SK-N-SH (cell line): ENCODE results near the gene SNRNP200. TPM values are rescaled to one million over a fixed set of nuclear protein-coding genes. Genes with fewer than 3 reads are reported as not detected.

Experiments
- CTCF ChIA-PET: fragments of 300-600, 350-600 bp; formaldehyde crosslinking; extraction: SDS; loops from one replicate; lab custom pipeline; 2021; lab: Yijun Ruan, JAX
- POLR2A ChIA-PET: fragments of 350-600 bp; sonication (Branson Sonifier 250); formaldehyde crosslinking; extraction: SDS; loops from one replicate; lab custom pipeline; 2020; ENCODE audit warnings: antibody characterized with exemption, inconsistent platforms; lab: Yijun Ruan, JAX
- DNase-seq: peaks from one replicate; pipeline ENCODE4 v3.0.0; 2012
- H2AFZ ChIP-seq: fragments of 200-600 bp; sonication (generic); 2 replicates; pipeline ENCODE4 v1.8.1; 2016; ENCODE audit warnings: antibody characterized with exemption, mild to moderate bottlenecking, low read depth
- H3F3A ChIP-seq: fragments of 200-600 bp; sonication (generic); replicated peaks from 2 replicates; pipeline ENCODE3; 2016; ENCODE audit warnings: antibody characterized with exemption, mild to moderate bottlenecking; ENCODE audit not compliant: insufficient read depth
- H3K27ac ChIP-seq, 2 experiments: fragments of 200-500 bp in 1 of 2; fragments of 200-600 bp in 1 of 2; sonication (Bioruptor generic) in 1 of 2; sonication (generic), shearing (Covaris generic) in 1 of 2; 2 replicates each; pipeline versions ENCODE4 v1.5.1 to v1.6.1; 2014 to 2016; ENCODE audit warnings: low read depth in 2 of 2, inconsistent platforms in 1 of 2, low read length in 1 of 2, mild to moderate bottlenecking in 1 of 2, mixed read lengths in 1 of 2
- H3K27me3 ChIP-seq: fragments of 200-600 bp; sonication (generic), shearing (Covaris generic); 2 replicates; pipeline ENCODE4 v1.6.1; 2016; ENCODE audit warnings: mixed run types; ENCODE audit not compliant: insufficient read depth
- H3K36me3 ChIP-seq, 2 experiments: fragments of 200-500 bp in 1 of 2; fragments of 200-600 bp in 1 of 2; sonication (Bioruptor generic) in 1 of 2; sonication (generic) in 1 of 2; replicated peaks in 1 of 2; 2 replicates each; pipeline versions ENCODE3 to v1.5.1; 2014 to 2016; ENCODE audit warnings: low read length in 1 of 2, mild to moderate bottlenecking in 1 of 2; ENCODE audit not compliant: insufficient read depth in 2 of 2, control insufficient read depth in 1 of 2
- H3K4me1 ChIP-seq, 2 experiments: fragments of 200-500 bp in 1 of 2; fragments of 200-600 bp in 1 of 2; sonication (Bioruptor generic) in 1 of 2; sonication (generic), shearing (Covaris generic) in 1 of 2; 2 replicates each; pipeline versions ENCODE4 v1.5.1 to v1.6.1; 2014 to 2016; ENCODE audit warnings: low read depth in 1 of 2, low read length in 1 of 2, mixed run types in 1 of 2; ENCODE audit not compliant: insufficient read depth in 2 of 2, control insufficient read depth in 1 of 2
- H3K4me2 ChIP-seq: fragments of 200-600 bp; sonication (generic), shearing (Covaris generic); 2 replicates; pipeline ENCODE4 v1.6.1; 2017; ENCODE audit warnings: mixed run types
- H3K4me3 ChIP-seq, 2 experiments: fragments of 200-500 bp in 1 of 2; fragments of 200-600 bp in 1 of 2; sonication (Bioruptor generic) in 1 of 2; sonication (generic), shearing (Covaris generic) in 1 of 2; 2 replicates each; pipeline versions ENCODE4 v1.5.1 to v1.8.1; 2014 to 2016; ENCODE audit warnings: low read depth in 2 of 2, inconsistent platforms in 1 of 2, low read length in 1 of 2, mild to moderate bottlenecking in 1 of 2, mixed read lengths in 1 of 2, moderate library complexity in 1 of 2
- H3K79me2 ChIP-seq: fragments of 200-600 bp; sonication (generic); 2 replicates; pipeline ENCODE4 v1.8.1; 2017; ENCODE audit warnings: mild to moderate bottlenecking; ENCODE audit not compliant: insufficient read depth
- H3K9ac ChIP-seq: fragments of 200-600 bp; sonication (generic); 2 replicates; pipeline ENCODE4 v1.6.1; 2017; ENCODE audit warnings: mixed run types
- H3K9me2 ChIP-seq: fragments of 200-600 bp; sonication (generic); 2 replicates; pipeline ENCODE4 v1.6.1; 2017; ENCODE audit warnings: mixed run types
- H3K9me3 ChIP-seq: fragments of 200-600 bp; sonication (generic); 2 replicates; pipeline ENCODE4 v1.6.1; 2017; ENCODE audit warnings: mixed run types, mild to moderate bottlenecking, moderate library complexity
- H4K20me1 ChIP-seq: fragments of 200-600 bp; sonication (generic); 2 replicates; pipeline ENCODE4 v1.6.1; 2017; ENCODE audit warnings: mild to moderate bottlenecking, mixed run types; ENCODE audit not compliant: insufficient read depth
- CHD2 ChIP-seq: fragments of 150-350 bp; IDR thresholded peaks from 2 replicates; pipeline ENCODE4 v1.6.1; 2018; ENCODE audit warnings: low read length; ENCODE audit not compliant: partially characterized antibody
- ELF1 ChIP-seq: IDR thresholded peaks from 2 replicates; pipeline ENCODE4 v1.4.0; 2012
- EP300 ChIP-seq, 2 experiments: IDR thresholded peaks; 2 replicates each; pipeline versions ENCODE4 v1.4.0 to v1.6.1; 2012; ENCODE audit warnings: borderline replicate concordance in 1 of 2, low read depth in 1 of 2, low read length in 1 of 2
- EZH2phosphoT487 ChIP-seq: fragments of 200-600 bp; sonication (generic); IDR thresholded peaks from 2 replicates; pipeline ENCODE4 v1.6.1; 2017; ENCODE audit warnings: low read depth, mixed run types, mild to moderate bottlenecking, antibody characterized with exemption, moderate library complexity, borderline replicate concordance
- FOSL2 ChIP-seq: IDR thresholded peaks from 2 replicates; pipeline ENCODE4 v1.4.0; 2012; ENCODE audit warnings: low read depth, mild to moderate bottlenecking, moderate library complexity, borderline replicate concordance
- GABPA ChIP-seq: IDR thresholded peaks from 2 replicates; pipeline ENCODE4 v1.4.0; 2012; ENCODE audit warnings: low read depth, mild to moderate bottlenecking
- GATA2 ChIP-seq: sonication (generic); formaldehyde crosslinking; IDR thresholded peaks from 2 replicates; pipeline ENCODE4 v1.5.0; 2020; ENCODE audit warnings: mild to moderate bottlenecking, missing genetic modification reagents
- JUND ChIP-seq: IDR thresholded peaks from 2 replicates; pipeline ENCODE4 v1.4.0; 2012
- MEF2A ChIP-seq: IDR thresholded peaks from 2 replicates; pipeline ENCODE4 v1.4.0; 2012; ENCODE audit warnings: low read depth, borderline replicate concordance
- MXI1 ChIP-seq: IDR thresholded peaks from 2 replicates; pipeline ENCODE4 v1.6.1; 2012; ENCODE audit warnings: mild to moderate bottlenecking, low read depth, low read length, improper control_type of control experiment
- NFIC ChIP-seq: IDR thresholded peaks from 2 replicates; pipeline ENCODE4 v1.4.0; 2012; ENCODE audit warnings: borderline replicate concordance
- NRF1 ChIP-seq: IDR thresholded peaks from 2 replicates; pipeline ENCODE4 v1.6.1; 2012; ENCODE audit warnings: low read depth, mild to moderate bottlenecking, low read length
- RAD21 ChIP-seq: IDR thresholded peaks from 2 replicates; pipeline ENCODE4 v1.6.1; 2012; ENCODE audit warnings: mild to moderate bottlenecking, low read length
- RCOR1 ChIP-seq: fragments of 150-350 bp; IDR thresholded peaks from 2 replicates; pipeline ENCODE4 v1.6.1; 2017; ENCODE audit warnings: antibody characterized with exemption, low read length
- RXRA ChIP-seq: IDR thresholded peaks from 2 replicates; pipeline ENCODE4 v1.4.0; 2012; ENCODE audit warnings: low read depth, mild to moderate bottlenecking, borderline replicate concordance
- SIN3A ChIP-seq: IDR thresholded peaks from 2 replicates; pipeline ENCODE4 v1.6.1; 2012; ENCODE audit warnings: low read depth, mild to moderate bottlenecking, low read length, moderate library complexity, borderline replicate concordance
- SMC3 ChIP-seq: IDR thresholded peaks from 2 replicates; pipeline ENCODE4 v1.6.1; 2012; ENCODE audit warnings: low read depth, low read length, improper control_type of control experiment
- TAF1 ChIP-seq: IDR thresholded peaks from 2 replicates; pipeline ENCODE4 v1.6.1; 2012; ENCODE audit warnings: low read depth, mild to moderate bottlenecking, low read length, moderate library complexity, borderline replicate concordance
- TCF12 ChIP-seq: IDR thresholded peaks from 2 replicates; pipeline ENCODE4 v1.4.0; 2012
- TEAD4 ChIP-seq: IDR thresholded peaks from 2 replicates; pipeline ENCODE4 v1.4.0; 2012; ENCODE audit warnings: mild to moderate bottlenecking, borderline replicate concordance; ENCODE audit not compliant: insufficient read depth
- WGBS: methylation state at CpG from one replicate; pipeline ENCODE4 v1.1.6; 2017; ENCODE audit warnings: low lambda C conversion rate; 5-methylcytosine and 5-hydroxymethylcytosine counted together
- polyA plus RNA-seq, 3 experiments: library from polyadenylated mRNA; depleted of rRNA; stranded (reverse); fragments of >200 nt; gene quantifications; 2 replicates each; pipeline ENCODE4 v1.2.3, GENCODE V29; 2012
- TF ChIP-seq, protein P1 (sequence below): fragments of 200-600 bp; sonication (generic); IDR thresholded peaks from 2 replicates; pipeline ENCODE4 v1.6.1; 2017; ENCODE audit warnings: antibody characterized with exemption, mild to moderate bottlenecking, moderate library complexity
- TF ChIP-seq, protein P2 (sequence below): IDR thresholded peaks from 2 replicates; pipeline ENCODE4 v1.4.0; 2012; ENCODE audit warnings: low read depth, borderline replicate concordance
- TF ChIP-seq, protein P3 (sequence below): fragments of 150-350 bp; IDR thresholded peaks from 2 replicates; pipeline ENCODE4 v1.6.1; 2017; ENCODE audit warnings: antibody characterized with exemption, low read length, low read depth, borderline replicate concordance
- TF ChIP-seq, protein P4 (sequence below): IDR thresholded peaks from 2 replicates; pipeline ENCODE4 v1.4.0; 2012; ENCODE audit warnings: low read depth

Gene SNRNP200
- polyA plus RNA-seq, 1 of the 3 experiments (the other 2 are of a cell fraction), result 165 TPM

DNA sequence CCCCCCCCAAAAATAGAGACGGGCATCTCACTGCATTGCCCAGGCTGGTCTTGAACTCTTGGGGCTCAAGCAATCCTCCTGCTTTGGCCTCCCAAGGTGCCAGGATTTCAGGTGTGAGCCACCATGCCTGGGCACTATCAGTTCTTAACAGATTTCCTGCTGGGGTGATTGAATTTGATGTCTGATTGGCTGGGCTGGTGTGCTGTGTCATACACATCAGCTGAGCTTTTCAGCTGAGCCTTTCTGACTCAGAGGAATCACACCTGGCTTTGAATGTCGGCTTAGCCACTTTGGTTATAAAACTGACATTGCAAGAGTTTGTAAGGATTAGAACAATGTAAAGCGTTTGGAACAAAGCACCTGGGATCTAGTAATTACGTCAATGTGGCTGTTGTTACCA is 49.1 kb upstream of the SNRNP200 start (continued):
- no peak for TF ChIP-seq RCOR1
- no peak for TF ChIP-seq FOSL2

DNA sequence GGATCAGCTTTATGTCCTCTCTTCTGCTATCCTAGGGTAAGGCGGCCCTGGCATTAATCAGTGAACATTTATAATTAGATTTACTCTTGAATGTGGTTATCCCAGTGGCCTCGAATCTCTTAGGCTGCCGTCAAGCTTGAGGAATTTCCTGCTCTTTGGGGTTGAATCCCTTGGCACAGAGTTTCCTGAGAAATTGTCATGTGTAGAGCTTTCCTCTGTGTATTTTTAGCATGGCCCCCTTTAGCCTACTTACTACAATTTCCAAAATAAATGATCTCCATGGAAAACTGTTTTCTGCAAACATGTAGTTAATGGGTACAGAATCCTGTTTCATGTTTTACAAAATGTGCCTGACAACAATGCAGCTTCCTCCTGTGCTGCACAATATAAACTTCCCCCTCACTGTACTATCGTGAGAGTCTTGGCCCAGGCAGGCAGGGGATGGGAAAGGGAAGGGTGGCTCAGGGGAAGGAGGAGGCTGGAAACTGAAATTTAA is 48.3 kb upstream of the SNRNP200 start:
- WGBS, result 37% methylated on average over 4 of the region's 4 CpGs
- peaks cover 15% of the 10 kb centered on the region for H3F3A ChIP-seq
- no peak for DNase-seq
- ChIA-PET CTCF (no interaction called here), POLR2A (interaction anchor here (1.0 kb wide), 1 partner anchor 17 kb away, joined by 3 read pairs; no protein-coding TSS in a partner anchor)
- H3K27me3 ChIP-seq, result no peaks in the 10 kb centered on the region
- H3K79me2 ChIP-seq, result peaks cover 8% of the 10 kb centered on the region; the same call in 1 of the 2 replicates
- peak overlapping the region in 1 of 2 experiments; percentile 25; a peak in 3 of 4 replicates for H3K4me3 ChIP-seq
- peak; percentile 46; the same call in 1 of the 2 replicates for TF ChIP-seq MEF2A
- no peak for TF ChIP-seq GATA2
- no peak for TF ChIP-seq MXI1
- TF ChIP-seq, protein P1, sequence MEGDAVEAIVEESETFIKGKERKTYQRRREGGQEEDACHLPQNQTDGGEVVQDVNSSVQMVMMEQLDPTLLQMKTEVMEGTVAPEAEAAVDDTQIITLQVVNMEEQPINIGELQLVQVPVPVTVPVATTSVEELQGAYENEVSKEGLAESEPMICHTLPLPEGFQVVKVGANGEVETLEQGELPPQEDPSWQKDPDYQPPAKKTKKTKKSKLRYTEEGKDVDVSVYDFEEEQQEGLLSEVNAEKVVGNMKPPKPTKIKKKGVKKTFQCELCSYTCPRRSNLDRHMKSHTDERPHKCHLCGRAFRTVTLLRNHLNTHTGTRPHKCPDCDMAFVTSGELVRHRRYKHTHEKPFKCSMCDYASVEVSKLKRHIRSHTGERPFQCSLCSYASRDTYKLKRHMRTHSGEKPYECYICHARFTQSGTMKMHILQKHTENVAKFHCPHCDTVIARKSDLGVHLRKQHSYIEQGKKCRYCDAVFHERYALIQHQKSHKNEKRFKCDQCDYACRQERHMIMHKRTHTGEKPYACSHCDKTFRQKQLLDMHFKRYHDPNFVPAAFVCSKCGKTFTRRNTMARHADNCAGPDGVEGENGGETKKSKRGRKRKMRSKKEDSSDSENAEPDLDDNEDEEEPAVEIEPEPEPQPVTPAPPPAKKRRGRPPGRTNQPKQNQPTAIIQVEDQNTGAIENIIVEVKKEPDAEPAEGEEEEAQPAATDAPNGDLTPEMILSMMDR, result no peak
- TF ChIP-seq NRF1, result no peak
- TF ChIP-seq RXRA, result no peak
- no peak for TF ChIP-seq EZH2phosphoT487
- TF ChIP-seq TCF12, result no peak
- TF ChIP-seq RAD21, result no peak
- TF ChIP-seq, protein P2, sequence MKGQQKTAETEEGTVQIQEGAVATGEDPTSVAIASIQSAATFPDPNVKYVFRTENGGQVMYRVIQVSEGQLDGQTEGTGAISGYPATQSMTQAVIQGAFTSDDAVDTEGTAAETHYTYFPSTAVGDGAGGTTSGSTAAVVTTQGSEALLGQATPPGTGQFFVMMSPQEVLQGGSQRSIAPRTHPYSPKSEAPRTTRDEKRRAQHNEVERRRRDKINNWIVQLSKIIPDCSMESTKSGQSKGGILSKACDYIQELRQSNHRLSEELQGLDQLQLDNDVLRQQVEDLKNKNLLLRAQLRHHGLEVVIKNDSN, result no peak
- no peak for TF ChIP-seq RCOR1
- TF ChIP-seq, protein P3, sequence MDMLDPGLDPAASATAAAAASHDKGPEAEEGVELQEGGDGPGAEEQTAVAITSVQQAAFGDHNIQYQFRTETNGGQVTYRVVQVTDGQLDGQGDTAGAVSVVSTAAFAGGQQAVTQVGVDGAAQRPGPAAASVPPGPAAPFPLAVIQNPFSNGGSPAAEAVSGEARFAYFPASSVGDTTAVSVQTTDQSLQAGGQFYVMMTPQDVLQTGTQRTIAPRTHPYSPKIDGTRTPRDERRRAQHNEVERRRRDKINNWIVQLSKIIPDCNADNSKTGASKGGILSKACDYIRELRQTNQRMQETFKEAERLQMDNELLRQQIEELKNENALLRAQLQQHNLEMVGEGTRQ, result no peak
- TF ChIP-seq JUND, result peak; percentile 38
- TF ChIP-seq TEAD4, result no peak
- TF ChIP-seq ELF1, result no peak
- TF ChIP-seq GABPA, result 0 out of 2 replicates have a peak, but pooled peaks have one; percentile 15
- TF ChIP-seq SIN3A, result no peak
- TF ChIP-seq FOSL2, result no peak
- peak; percentile 45; the same call in 1 of the 2 replicates for TF ChIP-seq NFIC
- TF ChIP-seq, protein P4, sequence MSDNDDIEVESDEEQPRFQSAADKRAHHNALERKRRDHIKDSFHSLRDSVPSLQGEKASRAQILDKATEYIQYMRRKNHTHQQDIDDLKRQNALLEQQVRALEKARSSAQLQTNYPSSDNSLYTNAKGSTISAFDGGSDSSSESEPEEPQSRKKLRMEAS, result no peak
- no peak for TF ChIP-seq TAF1
- TF ChIP-seq EP300 (IDR thresholded peaks at IDR 0.05; ENCODE audit: borderline replicate concordance in 1 of 2, low read depth in 1 of 2, low read length in 1 of 2), result no peak
- TF ChIP-seq CHD2, result no peak
- no peak for TF ChIP-seq SMC3
- no peaks in the 10 kb centered on the region for H3K9me2 ChIP-seq
- H3K36me3 ChIP-seq, result peaks cover 7 to 20% of the 10 kb centered on the region in 2 experiments
- peaks cover 4% of the 10 kb centered on the region; the same call in 1 of the 2 replicates for H4K20me1 ChIP-seq
- H3K27ac ChIP-seq, result peak overlapping the region; percentile 78 to 96
- peak overlapping the region; percentile 74 for H3K4me2 ChIP-seq
- H2AFZ ChIP-seq, result no peak overlapping the region
- peak overlapping the region; percentile 41 for H3K9ac ChIP-seq
- H3K4me1 ChIP-seq, result peaks cover 10 to 19% of the 10 kb centered on the region in 2 experiments; a peak in 2 of 4 replicates
- H3K9me3 ChIP-seq, result no peaks in the 10 kb centered on the region
